PFSK-1 (cell line): ENCODE measurements around the gene STRIP2. TPM values are rescaled to one million over a fixed set of nuclear protein-coding genes. Genes with fewer than 3 reads are reported as not detected.

Source experiments
- FOXP2 ChIP-seq: optimal IDR thresholded peaks from 2 replicates; pipeline ENCODE3; 2011; ENCODE audit warnings: borderline replicate concordance, control low read depth, inconsistent platforms; ENCODE audit not compliant: insufficient read depth; ENCODE audit errors: extremely low read length, extremely low read depth
- POLR2AphosphoS5 ChIP-seq: IDR thresholded peaks from 2 replicates; pipeline ENCODE4 v1.6.1; 2012; ENCODE audit warnings: low read depth, mild to moderate bottlenecking, control low read depth, low read length, moderate library complexity
- SIN3A ChIP-seq: IDR thresholded peaks from 2 replicates; pipeline ENCODE4 v1.6.1; 2012; ENCODE audit warnings: mild to moderate bottlenecking, low read length, moderate library complexity, borderline replicate concordance; ENCODE audit not compliant: insufficient read depth
- TAF1 ChIP-seq: IDR thresholded peaks from 2 replicates; pipeline ENCODE4 v1.6.1; 2012; ENCODE audit warnings: low read length, control low read depth, borderline replicate concordance; ENCODE audit not compliant: insufficient read depth
- polyA plus RNA-seq: library from polyadenylated mRNA; unstranded; fragments of >200 nt; gene quantifications from one replicate; pipeline ENCODE4 v1.2.1, GENCODE V29; 2012; ENCODE audit warnings: low read depth, missing spikeins; ENCODE audit not compliant: insufficient read length
- TF ChIP-seq, protein P1 (sequence below), 2 experiments: IDR thresholded peaks; 2 replicates each; pipeline versions ENCODE4 v1.6.1 to v1.8.0; 2011 to 2012; ENCODE audit warnings: low read depth in 2 of 2, low read length in 2 of 2, control low read depth in 1 of 2, inconsistent platforms in 1 of 2, mild to moderate bottlenecking in 1 of 2, moderate library complexity in 1 of 2; ENCODE audit not compliant: insufficient read depth in 1 of 2

STRIP2 gene, protein sequence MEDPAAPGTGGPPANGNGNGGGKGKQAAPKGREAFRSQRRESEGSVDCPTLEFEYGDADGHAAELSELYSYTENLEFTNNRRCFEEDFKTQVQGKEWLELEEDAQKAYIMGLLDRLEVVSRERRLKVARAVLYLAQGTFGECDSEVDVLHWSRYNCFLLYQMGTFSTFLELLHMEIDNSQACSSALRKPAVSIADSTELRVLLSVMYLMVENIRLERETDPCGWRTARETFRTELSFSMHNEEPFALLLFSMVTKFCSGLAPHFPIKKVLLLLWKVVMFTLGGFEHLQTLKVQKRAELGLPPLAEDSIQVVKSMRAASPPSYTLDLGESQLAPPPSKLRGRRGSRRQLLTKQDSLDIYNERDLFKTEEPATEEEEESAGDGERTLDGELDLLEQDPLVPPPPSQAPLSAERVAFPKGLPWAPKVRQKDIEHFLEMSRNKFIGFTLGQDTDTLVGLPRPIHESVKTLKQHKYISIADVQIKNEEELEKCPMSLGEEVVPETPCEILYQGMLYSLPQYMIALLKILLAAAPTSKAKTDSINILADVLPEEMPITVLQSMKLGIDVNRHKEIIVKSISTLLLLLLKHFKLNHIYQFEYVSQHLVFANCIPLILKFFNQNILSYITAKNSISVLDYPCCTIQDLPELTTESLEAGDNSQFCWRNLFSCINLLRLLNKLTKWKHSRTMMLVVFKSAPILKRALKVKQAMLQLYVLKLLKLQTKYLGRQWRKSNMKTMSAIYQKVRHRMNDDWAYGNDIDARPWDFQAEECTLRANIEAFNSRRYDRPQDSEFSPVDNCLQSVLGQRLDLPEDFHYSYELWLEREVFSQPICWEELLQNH
- polyA plus RNA-seq, result 0.69 TPM

DNA sequence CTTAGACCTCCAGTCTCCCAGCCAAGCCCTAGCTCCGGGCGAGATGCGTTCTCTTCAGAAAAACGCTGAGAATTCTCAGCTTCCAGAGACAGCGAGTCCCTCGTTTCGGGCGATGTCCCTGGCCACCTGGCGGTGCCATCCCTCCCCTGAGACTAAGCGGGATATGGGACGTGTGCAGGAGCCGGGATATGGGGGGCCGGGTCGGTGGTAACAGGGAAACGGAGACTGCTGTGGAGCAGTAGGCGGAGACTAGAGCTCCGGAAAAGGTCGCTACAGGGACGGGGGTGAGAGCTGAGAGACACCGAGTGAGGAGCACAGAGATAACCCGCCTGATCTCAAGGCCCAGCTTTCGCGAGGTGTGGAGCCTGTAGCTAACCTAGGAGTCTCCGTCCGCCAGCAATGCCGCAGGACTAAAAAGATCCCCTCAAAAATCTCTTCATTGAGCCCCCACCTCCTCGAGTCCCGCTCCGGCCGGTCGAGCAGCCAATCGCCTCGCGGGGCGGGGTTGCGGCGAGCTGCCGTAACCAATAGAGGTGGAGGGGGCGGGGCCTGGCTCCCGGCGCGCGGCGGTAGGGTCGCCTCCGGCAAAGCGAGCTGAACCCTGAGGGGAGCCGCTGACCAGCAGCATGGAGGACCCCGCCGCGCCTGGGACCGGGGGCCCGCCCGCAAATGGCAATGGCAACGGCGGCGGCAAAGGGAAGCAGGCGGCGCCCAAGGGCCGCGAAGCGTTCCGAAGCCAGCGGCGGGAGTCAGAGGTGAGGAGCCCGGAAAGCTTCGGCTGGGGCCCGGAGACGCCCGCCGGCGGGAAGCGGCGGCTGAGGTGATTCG is at the start of gene STRIP2:
Gene STRIP2, plus strand, starts transcription at position 586 of the 828 bp plus-strand sequence. Its CDS starts 41 bp downstream, at position 627.
- TF ChIP-seq TAF1 (no peak), FOXP2 (no peak), SIN3A (no peak), POLR2AphosphoS5 (peak; percentile 36; the same call in 1 of the 2 replicates)
- TF ChIP-seq, protein P1, sequence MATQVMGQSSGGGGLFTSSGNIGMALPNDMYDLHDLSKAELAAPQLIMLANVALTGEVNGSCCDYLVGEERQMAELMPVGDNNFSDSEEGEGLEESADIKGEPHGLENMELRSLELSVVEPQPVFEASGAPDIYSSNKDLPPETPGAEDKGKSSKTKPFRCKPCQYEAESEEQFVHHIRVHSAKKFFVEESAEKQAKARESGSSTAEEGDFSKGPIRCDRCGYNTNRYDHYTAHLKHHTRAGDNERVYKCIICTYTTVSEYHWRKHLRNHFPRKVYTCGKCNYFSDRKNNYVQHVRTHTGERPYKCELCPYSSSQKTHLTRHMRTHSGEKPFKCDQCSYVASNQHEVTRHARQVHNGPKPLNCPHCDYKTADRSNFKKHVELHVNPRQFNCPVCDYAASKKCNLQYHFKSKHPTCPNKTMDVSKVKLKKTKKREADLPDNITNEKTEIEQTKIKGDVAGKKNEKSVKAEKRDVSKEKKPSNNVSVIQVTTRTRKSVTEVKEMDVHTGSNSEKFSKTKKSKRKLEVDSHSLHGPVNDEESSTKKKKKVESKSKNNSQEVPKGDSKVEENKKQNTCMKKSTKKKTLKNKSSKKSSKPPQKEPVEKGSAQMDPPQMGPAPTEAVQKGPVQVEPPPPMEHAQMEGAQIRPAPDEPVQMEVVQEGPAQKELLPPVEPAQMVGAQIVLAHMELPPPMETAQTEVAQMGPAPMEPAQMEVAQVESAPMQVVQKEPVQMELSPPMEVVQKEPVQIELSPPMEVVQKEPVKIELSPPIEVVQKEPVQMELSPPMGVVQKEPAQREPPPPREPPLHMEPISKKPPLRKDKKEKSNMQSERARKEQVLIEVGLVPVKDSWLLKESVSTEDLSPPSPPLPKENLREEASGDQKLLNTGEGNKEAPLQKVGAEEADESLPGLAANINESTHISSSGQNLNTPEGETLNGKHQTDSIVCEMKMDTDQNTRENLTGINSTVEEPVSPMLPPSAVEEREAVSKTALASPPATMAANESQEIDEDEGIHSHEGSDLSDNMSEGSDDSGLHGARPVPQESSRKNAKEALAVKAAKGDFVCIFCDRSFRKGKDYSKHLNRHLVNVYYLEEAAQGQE (IDR thresholded peaks at IDR 0.05; ENCODE audit: insufficient read depth in 1 of 2, low read depth in 2 of 2, low read length in 2 of 2), result peak; percentile 10 to 55; a peak in 2 of 4 replicates

DNA sequence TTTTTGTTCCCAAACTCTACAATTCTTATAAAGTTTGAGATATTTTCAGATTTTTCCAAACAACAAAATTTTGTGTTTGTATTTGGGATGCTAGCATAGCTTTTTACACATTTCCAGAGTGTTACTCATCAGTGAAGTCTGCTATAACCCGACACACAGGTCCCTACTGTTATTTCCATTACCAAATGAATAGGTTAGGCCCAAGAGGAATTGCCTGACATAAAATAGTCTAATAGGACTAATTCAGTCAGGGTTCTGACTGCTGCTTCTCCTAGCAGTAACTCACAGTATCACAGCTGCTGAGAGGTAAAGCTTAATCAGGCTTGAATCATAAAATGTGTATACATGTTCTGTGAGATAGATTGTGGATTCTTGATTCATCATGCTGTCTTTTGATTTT is 49.1 kb upstream of the STRIP2 start:
- TF ChIP-seq FOXP2 (no peak), TAF1 (no peak), SIN3A (no peak), POLR2AphosphoS5 (no peak)
- TF ChIP-seq, protein P1 (IDR thresholded peaks at IDR 0.05; ENCODE audit: insufficient read depth in 1 of 2, low read depth in 2 of 2, low read length in 2 of 2), result no peak

DNA sequence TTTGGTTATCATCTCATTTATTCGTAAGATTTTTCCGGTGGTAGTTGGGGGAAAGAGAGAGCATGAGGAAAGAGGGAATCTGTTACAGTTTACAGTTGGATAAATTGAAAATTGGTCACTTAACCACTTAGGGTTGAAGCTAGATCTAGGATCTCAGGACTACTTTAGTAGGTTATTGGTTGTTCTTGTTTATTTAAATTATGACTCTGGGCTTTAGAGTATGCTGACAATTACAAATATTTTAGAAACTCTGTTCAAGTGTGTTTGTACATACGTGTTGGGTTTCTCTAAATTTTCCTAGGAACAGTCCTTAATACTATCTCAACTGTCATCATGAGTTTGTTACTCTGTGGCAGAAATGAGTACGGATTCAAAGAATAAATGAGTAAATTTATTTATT is 48.6 kb upstream of the STRIP2 start:
- TF ChIP-seq POLR2AphosphoS5 (no peak), SIN3A (no peak), TAF1 (no peak), FOXP2 (no peak)

DNA sequence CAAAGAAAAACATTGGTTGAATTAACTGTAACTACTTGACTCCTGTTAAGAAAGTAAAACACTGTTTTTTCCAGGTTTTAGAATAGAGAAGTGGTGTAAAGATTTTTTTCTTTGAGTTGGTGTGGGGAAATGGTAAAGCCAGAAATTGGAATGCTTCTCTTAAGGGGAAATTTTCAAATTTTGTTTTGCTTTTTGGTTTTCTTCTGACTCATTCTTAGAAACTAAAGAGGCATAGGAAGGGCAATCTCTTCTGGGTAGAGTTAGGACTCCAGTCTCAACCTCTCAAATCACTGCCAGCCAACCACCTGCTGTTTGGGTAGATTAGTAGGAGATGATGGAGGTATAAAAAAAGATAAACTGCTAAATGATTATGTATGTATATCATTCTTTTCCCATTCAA is 47.7 kb upstream of the STRIP2 start:
- TF ChIP-seq FOXP2, result no peak
- no peak for TF ChIP-seq POLR2AphosphoS5
- TF ChIP-seq, protein P1 (IDR thresholded peaks at IDR 0.05; ENCODE audit: insufficient read depth in 1 of 2, low read depth in 2 of 2, low read length in 2 of 2), result no peak
- TF ChIP-seq SIN3A, result no peak
- no peak for TF ChIP-seq TAF1

DNA sequence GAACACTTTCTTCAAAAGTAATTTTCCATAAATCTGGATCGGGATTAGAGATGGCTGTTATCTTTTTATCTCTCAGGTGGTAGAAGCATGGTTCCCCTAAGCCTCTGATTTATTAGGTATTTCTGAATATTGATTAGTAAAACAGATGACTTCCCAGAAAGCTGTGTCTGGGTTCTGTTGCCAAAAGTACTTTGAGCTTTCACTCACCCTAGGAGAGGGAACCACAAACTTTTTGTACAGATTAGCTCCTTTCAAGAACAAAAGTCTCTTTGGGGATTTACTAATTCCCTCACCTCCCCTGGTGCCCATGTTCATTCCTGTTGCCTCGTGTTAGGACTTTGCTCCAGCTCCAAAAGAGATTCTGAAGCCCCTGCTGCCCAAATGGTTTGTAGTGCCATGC is 46.7 kb upstream of the STRIP2 start:
- TF ChIP-seq TAF1 (no peak), FOXP2 (no peak), POLR2AphosphoS5 (no peak), SIN3A (no peak)
- TF ChIP-seq, protein P1 (IDR thresholded peaks at IDR 0.05; ENCODE audit: insufficient read depth in 1 of 2, low read depth in 2 of 2, low read length in 2 of 2), result no peak
